Liver (tissue), 9 donors: ENCODE data around the gene DIAPH3. TPM values are rescaled to one million over a fixed set of nuclear protein-coding genes. Genes with fewer than 3 reads are reported as not detected.

Experiments
- DNase-seq: peaks from one replicate; pipeline ENCODE4 v3.0.0-alpha.2; 2017; ENCODE audit warnings: low spot score
- H3K27ac ChIP-seq, 2 donors: one replicate each; pipeline ENCODE4 v1.7.0; 2013; ENCODE audit warnings: inconsistent platforms in 2 of 2, low read length in 2 of 2, control low read depth in 1 of 2, low read depth in 1 of 2, mild to moderate bottlenecking in 1 of 2
- H3K27me3 ChIP-seq, 4 donors: one replicate each; pipeline versions ENCODE4 v1.6.1 to v1.7.0; 2013; ENCODE audit warnings: low read length in 3 of 4, inconsistent platforms in 1 of 4, mild to moderate bottlenecking in 1 of 4, moderate library complexity in 1 of 4; ENCODE audit not compliant: control insufficient read depth in 4 of 4, insufficient read depth in 4 of 4
- H3K36me3 ChIP-seq, 4 donors: one replicate each; pipeline versions ENCODE4 v1.6.1 to v1.7.0; 2013; ENCODE audit warnings: low read length in 3 of 4, mild to moderate bottlenecking in 3 of 4, low read depth in 1 of 4, moderate library complexity in 1 of 4; ENCODE audit not compliant: control insufficient read depth in 4 of 4, insufficient read depth in 3 of 4
- H3K4me1 ChIP-seq, 4 donors: one replicate each; pipeline versions ENCODE4 v1.6.1 to v1.7.0; 2013; ENCODE audit warnings: low read length in 3 of 4, mild to moderate bottlenecking in 3 of 4, moderate library complexity in 1 of 4; ENCODE audit not compliant: control insufficient read depth in 4 of 4, insufficient read depth in 4 of 4
- H3K4me3 ChIP-seq, 3 donors: one replicate each; pipeline versions ENCODE4 v1.6.1 to v1.7.0; 2013; ENCODE audit warnings: low read length in 3 of 3, control low read depth in 1 of 3, low read depth in 1 of 3, mild to moderate bottlenecking in 1 of 3
- H3K9ac ChIP-seq, 2 donors: one replicate each; pipeline ENCODE4 v1.7.0; 2013; ENCODE audit warnings: low read length in 2 of 2, mild to moderate bottlenecking in 2 of 2, moderate library complexity in 2 of 2, control low read depth in 1 of 2, low read depth in 1 of 2
- H3K9me3 ChIP-seq, 4 donors: one replicate each; pipeline versions ENCODE4 v1.6.1 to v1.7.0; 2013; ENCODE audit warnings: low read length in 3 of 4; ENCODE audit not compliant: control insufficient read depth in 4 of 4
- ATF3 ChIP-seq: IDR thresholded peaks from 2 replicates; pipeline ENCODE4 v1.6.1; 2016; ENCODE audit warnings: antibody characterized with exemption
- CTCF ChIP-seq: fragments of 150-350 bp; IDR thresholded peaks from 2 replicates; pipeline ENCODE4 v1.5.1; 2017; ENCODE audit warnings: improper control_type of control experiment, low read depth, low read length; ENCODE audit not compliant: missing input control
- FOXA1 ChIP-seq: IDR thresholded peaks from 2 replicates; pipeline ENCODE4 v1.6.1; 2016; ENCODE audit warnings: antibody characterized with exemption
- GABPA ChIP-seq, 2 donors: IDR thresholded peaks in 1 of 2; conservative IDR thresholded peaks in 1 of 2; 2 replicates each; pipeline ENCODE4 v1.6.1; 2016; ENCODE audit warnings: antibody characterized with exemption in 2 of 2, mild to moderate bottlenecking in 1 of 2, moderate library complexity in 1 of 2
- HNF4A ChIP-seq, 2 donors: conservative IDR thresholded peaks; 2 replicates each; pipeline ENCODE4 v1.6.1; 2016; ENCODE audit warnings: antibody characterized with exemption in 2 of 2, mild to moderate bottlenecking in 2 of 2
- HNF4G ChIP-seq: IDR thresholded peaks from 2 replicates; pipeline ENCODE4 v1.6.1; 2016; ENCODE audit warnings: antibody characterized with exemption
- MAX ChIP-seq: IDR thresholded peaks from 2 replicates; pipeline ENCODE4 v1.6.1; 2016; ENCODE audit warnings: antibody characterized with exemption
- RAD21 ChIP-seq, 2 donors: IDR thresholded peaks; 2 replicates each; pipeline ENCODE4 v1.6.1; 2016; ENCODE audit warnings: antibody characterized with exemption in 2 of 2, mild to moderate bottlenecking in 2 of 2
- RXRA ChIP-seq, 2 donors: IDR thresholded peaks; 2 replicates each; pipeline ENCODE4 v1.6.1; 2017 to 2018; ENCODE audit warnings: antibody characterized with exemption in 2 of 2, mild to moderate bottlenecking in 1 of 2
- SP1 ChIP-seq: IDR thresholded peaks from 2 replicates; pipeline ENCODE4 v1.6.1; 2018; ENCODE audit warnings: antibody characterized with exemption, mild to moderate bottlenecking
- TAF1 ChIP-seq: conservative IDR thresholded peaks from 2 replicates; pipeline ENCODE4 v1.6.1; 2016; ENCODE audit warnings: antibody characterized with exemption, mild to moderate bottlenecking
- YY1 ChIP-seq: IDR thresholded peaks from 2 replicates; pipeline ENCODE4 v1.6.1; 2016; ENCODE audit warnings: antibody characterized with exemption, mild to moderate bottlenecking
- ZBTB33 ChIP-seq: IDR thresholded peaks from 2 replicates; pipeline ENCODE4 v1.6.1; 2016; ENCODE audit warnings: antibody characterized with exemption
- WGBS: extraction: QIAGEN DNeasy Blood & Tissue Kit; methylation state at CpG from one replicate; pipeline ENCODE4 v1.1.7; 2013; 5-methylcytosine and 5-hydroxymethylcytosine counted together
- polyA plus RNA-seq, 2 donors: library from polyadenylated mRNA; stranded (reverse) in 1 of 2; unstranded in 1 of 2; fragments of 200-250 nt in 1 of 2; fragments of >200 nt in 1 of 2; fragmentation: Nextera tagmentation in 1 of 2; extraction: Ambion mirVana in 1 of 2; gene quantifications; one replicate each; pipeline versions ENCODE4 v1.2.1 to v1.2.3, GENCODE V29; 2013 to 2015
- total RNA-seq, 2 donors: library from RNA; depleted of rRNA; stranded (reverse); fragments of >200 nt; gene quantifications; one replicate each; pipeline ENCODE4 v1.2.3, GENCODE V29; 2014
- donor health status: healthy.
- donor health status: healthy.
- donor health status: healthy.
- donor health status: healthy.
- donor health status: healthy.

Gene DIAPH3
- total and polyA plus RNA-seq, 4 donors = 0.08 to 11.1 (median 0.27) TPM

GRCh38 chr13:60152114-60152513 lies 11.6 kb downstream of the DIAPH3 start:
- Histone ChIP-seq H3K9me3 (no peaks in the 10 kb centered on the region), H3K4me3 (no peak overlapping the region), H3K36me3 (no peaks in the 10 kb centered on the region), H3K9ac (no peak overlapping the region), H3K4me1 (no peaks in the 10 kb centered on the region), H3K27me3 (no peaks in the 10 kb centered on the region), H3K27ac (no peak overlapping the region)
- TF ChIP-seq HNF4A (conservative IDR thresholded peaks at IDR 0.05) = no peak
- no peak for TF ChIP-seq RAD21 (IDR thresholded peaks at IDR 0.05)
- TF ChIP-seq ATF3 = no peak
- TF ChIP-seq ZBTB33 = no peak
- TF ChIP-seq FOXA1 = no peak
- TF ChIP-seq YY1 = no peak
- no peak for TF ChIP-seq SP1
- no peak for TF ChIP-seq TAF1
- no peak for TF ChIP-seq HNF4G
- TF ChIP-seq RXRA (IDR thresholded peaks at IDR 0.05) = no peak
- no peak for TF ChIP-seq GABPA (IDR thresholded peaks at IDR 0.05 in 1 of 2, conservative IDR thresholded peaks at IDR 0.05 in 1 of 2)
- no peak for TF ChIP-seq CTCF
- no peak for TF ChIP-seq MAX
- no peak for DNase-seq

- no peaks in the 10 kb centered on the region for H3K4me1 ChIP-seq
- 86% methylated on average over 2 of the region's 2 CpGs for WGBS
- H3K36me3 ChIP-seq = no peaks in the 10 kb centered on the region
- no peaks in the 10 kb centered on the region for H3K9me3 ChIP-seq
- no peak for DNase-seq
- TF ChIP-seq MAX (no peak), CTCF (no peak), FOXA1 (no peak), HNF4G (no peak)
- no peak overlapping the region for H3K4me3 ChIP-seq
- H3K27ac ChIP-seq = no peak overlapping the region
- no peak overlapping the region for H3K9ac ChIP-seq
- H3K27me3 ChIP-seq = no peaks in the 10 kb centered on the region
Observed at GRCh38 chr13:60150538-60150937, 13.2 kb downstream of the DIAPH3 start.
